HCT116 (cell line): ENCODE measurements around the gene FAM53A.

Experiments
- CTCF ChIP-seq, 3 experiments: fragments of 200-600 bp in 1 of 3; sonication (generic) in 1 of 3; IDR thresholded peaks in 2 of 3; conservative IDR thresholded peaks in 1 of 3; 2 replicates each; pipeline ENCODE4 v1.5.1; 2012 to 2017; ENCODE audit warnings: low read depth in 2 of 3, low read length in 2 of 3, antibody characterized with exemption in 1 of 3, borderline replicate concordance in 1 of 3, control low read depth in 1 of 3, mild to moderate bottlenecking in 1 of 3, mixed read lengths in 1 of 3, mixed run types in 1 of 3, moderate library complexity in 1 of 3; ENCODE audit not compliant: insufficient read depth in 1 of 3
- SIN3A ChIP-seq: IDR thresholded peaks from 2 replicates; pipeline ENCODE4 v1.6.1; 2012; ENCODE audit warnings: low read depth

- no peak for TF ChIP-seq SIN3A
- no peak for TF ChIP-seq CTCF (IDR thresholded peaks at IDR 0.05 in 2 of 3, conservative IDR thresholded peaks at IDR 0.05 in 1 of 3; ENCODE audit: borderline replicate concordance in 1 of 3, insufficient read depth in 1 of 3, low read depth in 2 of 3, low read length in 2 of 3)
Measured at GRCh38 chr4:1639299-1639868, 44.7 kb downstream of the FAM53A start.
